A673 (cell line): ENCODE measurements around the gene LYPLAL1. TPM values are rescaled to one million over a fixed set of nuclear protein-coding genes. Genes with fewer than 3 reads are reported as not detected.

Experiments
- BruUV-seq: library from RNA; stranded (reverse); fragments of 400-500 nt; replicated peaks from 2 replicates; lab custom pipeline; 2021; lab: Mats Ljungman, UMichigan
- CTCF ChIA-PET: fragments of 300-600 bp; sonication (Branson Sonifier 250); formaldehyde crosslinking; loops from one replicate; lab custom pipeline; 2022; ENCODE audit warnings: antibody characterized with exemption; lab: Charles Lee
- POLR2A ChIA-PET: fragments of 300-600 bp; sonication (Branson Sonifier 250); formaldehyde crosslinking; loops from one replicate; lab custom pipeline; 2022; ENCODE audit warnings: antibody characterized with exemption; ENCODE audit not compliant: low non-redundant PET; lab: Charles Lee
- DNase-seq: peaks from one replicate; pipeline ENCODE4 v3.0.0-alpha.2; 2015; ENCODE audit warnings: low spot score
- H3K27ac ChIP-seq: fragments of 200-600 bp; sonication (generic); 2 replicates; pipeline ENCODE4 v1.5.1; 2016; ENCODE audit warnings: mixed run types, low read depth, mild to moderate bottlenecking, mixed read lengths, antibody characterized with exemption, low read length; ENCODE audit not compliant: poor library complexity, severe bottlenecking
- H3K27me3 ChIP-seq: fragments of 200-600 bp; sonication (generic); replicated peaks from 2 replicates; pipeline ENCODE4 v1.6.1; 2017; ENCODE audit warnings: mixed run types, low read depth, mild to moderate bottlenecking, mixed read lengths, antibody characterized with exemption, low read length; ENCODE audit not compliant: insufficient read depth, poor library complexity
- H3K36me3 ChIP-seq: fragments of 200-600 bp; sonication (generic); 2 replicates; pipeline ENCODE4 v1.6.1; 2016; ENCODE audit warnings: mixed run types, mild to moderate bottlenecking, mixed read lengths, antibody characterized with exemption, low read length; ENCODE audit not compliant: insufficient read depth, poor library complexity, severe bottlenecking
- H3K4me1 ChIP-seq: fragments of 200-600 bp; sonication (generic); 2 replicates; pipeline ENCODE4 v1.6.1; 2017; ENCODE audit warnings: mixed run types, mild to moderate bottlenecking, mixed read lengths, antibody characterized with exemption, low read length; ENCODE audit not compliant: insufficient read depth, poor library complexity, severe bottlenecking
- H3K4me3 ChIP-seq: fragments of 200-600 bp; sonication (generic); 2 replicates; pipeline ENCODE4 v1.5.1; 2016; ENCODE audit warnings: low read depth, mixed run types, mild to moderate bottlenecking, mixed read lengths, low read length; ENCODE audit not compliant: poor library complexity, severe bottlenecking
- H3K9me3 ChIP-seq: fragments of 200-600 bp; sonication (generic); 2 replicates; pipeline ENCODE4 v1.6.1; 2016; ENCODE audit warnings: mixed run types, low read depth, mild to moderate bottlenecking, mixed read lengths, antibody characterized with exemption, low read length; ENCODE audit not compliant: poor library complexity, severe bottlenecking
- CTCF ChIP-seq: fragments of 300-800, 200-600 bp; sonication (generic); conservative IDR thresholded peaks from 2 replicates; pipeline ENCODE4 v1.5.1; 2017; ENCODE audit warnings: low read depth, mild to moderate bottlenecking, antibody characterized with exemption, low read length, moderate library complexity, mixed read lengths
- EZH2 ChIP-seq: fragments of 200-600 bp; sonication (generic); IDR thresholded peaks from 2 replicates; pipeline ENCODE4 v1.6.1; 2017; ENCODE audit warnings: borderline replicate concordance, low read depth, mild to moderate bottlenecking, mixed read lengths, antibody characterized with exemption, low read length; ENCODE audit not compliant: poor library complexity, severe bottlenecking
- intact Hi-C: fragments of 100-400 bp; cut with micrococcal nuclease; formaldehyde crosslinking; loops from one replicate; pipeline ENCODE4 v1.10.0; 2022; ENCODE audit not compliant: unreplicated experiment
- total RNA-seq: library from RNA; stranded (reverse); gene quantifications from 2 replicates; pipeline ENCODE4 v1.2.3, GENCODE V29; 2021

The LYPLAL1 gene
- total RNA-seq, 1 experiment from 2014 or later: 15.3 TPM

- intact Hi-C loops: no loop called here
- Histone ChIP-seq H3K4me3 (no peak overlapping the region), H3K27ac (no peak overlapping the region), H3K4me1 (no peaks in the 10 kb centered on the region), H3K9me3 (no peaks in the 10 kb centered on the region), H3K36me3 (no peaks in the 10 kb centered on the region), H3K27me3 (no peaks in the 10 kb centered on the region)
- DNase-seq: no peak
- ChIA-PET POLR2A (no interaction called here), CTCF (no interaction called here)
- TF ChIP-seq EZH2 (no peak), CTCF (no peak)
- no TSS peak for BruUV-seq
Measured at GRCh38 chr1:219223496-219223895, 49.8 kb downstream of the LYPLAL1 start.

GRCh38 chr1:219226196-219226595, 52.5 kb downstream of the LYPLAL1 start:
- no peak overlapping the region for H3K4me3 ChIP-seq
- no peaks in the 10 kb centered on the region for H3K4me1 ChIP-seq
- intact Hi-C loops: no loop called here
- no peak for DNase-seq
- ChIA-PET POLR2A (no interaction called here), CTCF (no interaction called here)
- H3K9me3 ChIP-seq: no peaks in the 10 kb centered on the region
- no peaks in the 10 kb centered on the region for H3K36me3 ChIP-seq
- TF ChIP-seq CTCF (no peak), EZH2 (no peak)
- no peaks in the 10 kb centered on the region for H3K27me3 ChIP-seq
- no TSS peak for BruUV-seq
- H3K27ac ChIP-seq: no peak overlapping the region

- no TSS peak for BruUV-seq
- intact Hi-C loops: no loop called here
- CTCF ChIA-PET: no interaction called here
- no peaks in the 10 kb centered on the region for H3K9me3 ChIP-seq
- no peak overlapping the region for H3K4me3 ChIP-seq
- no peaks in the 10 kb centered on the region for H3K36me3 ChIP-seq
- POLR2A ChIA-PET: no interaction called here
- H3K27me3 ChIP-seq: no peaks in the 10 kb centered on the region
- no peaks in the 10 kb centered on the region for H3K4me1 ChIP-seq
- TF ChIP-seq EZH2: no peak
- no peak for TF ChIP-seq CTCF
- DNase-seq: no peak
- H3K27ac ChIP-seq: no peak overlapping the region
Measured at GRCh38 chr1:219227360-219228057, 53.8 kb downstream of the LYPLAL1 start.
